HG03558 (cell line): ENCODE data around the gene HPD.
"Not testable (repeated sequence)": the region's sequence is repeated elsewhere in the genome, so short reads cannot be mapped to it uniquely, and the experiment has no call there.

Experiments used
- ATAC-seq: cut with Tn5 transposase; IDR thresholded peaks from one replicate; pipeline ENCODE4 v1.9.1; 2021; ENCODE audit warnings: moderate number of reproducible peaks; ENCODE audit not compliant: unreplicated experiment; ENCODE audit errors: extremely low read depth

The HPD gene

GRCh38 chr12:121800694-121801594, 57.7 kb downstream of the HPD start:
- no peak for ATAC-seq

DNA sequence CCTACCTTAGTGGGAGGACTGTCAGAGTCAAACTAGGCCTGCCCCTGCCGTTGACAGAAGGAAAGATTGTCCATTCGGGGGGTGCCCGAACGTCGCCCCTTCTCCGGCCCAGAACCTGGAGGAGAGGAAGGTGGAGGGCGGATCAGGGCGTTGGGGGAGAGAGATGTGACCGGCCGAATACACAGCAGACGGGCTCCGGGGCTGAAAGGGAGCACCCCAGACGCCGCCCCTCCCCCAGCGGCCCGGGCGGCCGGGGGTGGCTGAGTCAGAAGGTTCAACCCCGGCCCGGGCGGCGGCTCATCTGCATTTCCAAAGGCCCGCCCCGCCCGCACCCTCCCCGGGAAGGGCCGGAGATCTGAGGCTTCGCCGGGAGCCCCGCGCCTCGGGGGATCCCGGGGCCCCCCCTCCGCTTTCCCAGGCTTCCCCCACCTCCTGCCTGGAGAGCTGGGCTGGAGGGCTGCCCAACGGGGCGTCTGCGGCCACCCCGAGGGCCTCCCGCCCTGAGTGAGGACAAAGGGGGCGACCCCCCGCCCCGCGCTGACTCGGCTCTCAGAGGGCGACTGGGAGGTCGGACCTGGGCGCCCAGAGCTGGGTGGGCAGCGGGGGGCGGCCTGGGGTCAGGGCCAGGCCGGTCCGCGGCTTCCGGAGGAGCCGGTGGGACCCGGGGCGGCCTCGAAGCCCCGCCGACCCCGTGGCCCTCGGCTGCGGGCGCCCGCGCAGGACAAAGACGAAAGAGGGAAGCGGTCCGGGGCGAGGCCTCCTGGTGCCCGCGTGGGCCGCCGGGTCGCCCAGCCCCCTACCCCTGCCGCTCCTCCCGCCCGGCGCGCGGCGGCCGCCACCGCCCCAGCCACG, 58.6 kb downstream of the HPD start:
- no peak for ATAC-seq

DNA sequence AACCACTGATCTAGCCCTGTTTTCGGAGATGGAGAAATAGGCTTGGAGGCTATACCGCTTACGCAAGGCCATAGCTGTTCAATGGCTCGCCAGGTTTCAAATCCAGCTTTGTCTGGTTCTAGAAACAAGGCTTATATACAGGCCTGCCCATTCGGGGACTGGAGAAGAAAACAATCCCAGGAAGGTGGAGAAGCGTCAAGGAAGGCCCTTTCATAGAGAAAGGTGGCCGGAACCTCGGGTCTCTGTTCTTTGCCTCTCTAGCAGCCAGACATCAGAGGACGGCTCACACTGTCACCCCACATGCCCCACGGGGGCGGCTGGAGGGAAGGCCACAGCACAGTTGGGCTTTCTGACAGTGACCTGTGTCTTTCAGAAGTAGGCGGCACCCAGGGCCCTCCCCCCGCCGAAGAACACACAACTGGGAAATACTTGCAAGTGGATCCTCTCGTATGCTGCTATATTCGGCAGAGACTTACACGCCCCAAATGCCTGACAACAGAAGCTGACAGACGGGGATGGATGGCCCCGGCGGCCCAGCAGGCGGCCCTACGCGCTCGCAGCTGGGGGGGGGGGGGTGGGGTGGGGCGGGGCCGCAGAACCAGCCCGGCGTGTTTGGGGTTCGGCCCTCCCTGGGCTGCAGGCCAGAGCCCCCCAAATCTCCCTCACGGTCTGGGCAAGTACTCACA, 59.4 kb downstream of the HPD start:
- no peak for ATAC-seq

DNA sequence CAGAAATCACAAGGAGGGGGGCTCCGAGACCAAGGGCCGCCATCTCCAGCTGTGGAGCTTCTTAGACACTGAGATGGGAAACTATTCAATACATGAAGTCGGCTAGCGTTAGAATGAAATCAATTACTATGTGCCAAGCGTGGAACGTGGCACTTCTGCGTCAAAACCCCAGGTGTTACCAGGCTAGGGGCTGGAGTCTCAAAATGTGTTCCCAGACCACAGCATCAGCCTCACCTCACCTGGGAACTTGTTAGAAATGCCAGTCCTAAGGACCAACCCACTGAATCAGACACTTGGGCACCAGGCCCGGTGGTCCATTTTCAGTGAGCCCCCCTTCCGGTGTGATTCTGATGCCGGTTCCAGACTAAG, 59.9 kb downstream of the HPD start:
- no peak for ATAC-seq

DNA sequence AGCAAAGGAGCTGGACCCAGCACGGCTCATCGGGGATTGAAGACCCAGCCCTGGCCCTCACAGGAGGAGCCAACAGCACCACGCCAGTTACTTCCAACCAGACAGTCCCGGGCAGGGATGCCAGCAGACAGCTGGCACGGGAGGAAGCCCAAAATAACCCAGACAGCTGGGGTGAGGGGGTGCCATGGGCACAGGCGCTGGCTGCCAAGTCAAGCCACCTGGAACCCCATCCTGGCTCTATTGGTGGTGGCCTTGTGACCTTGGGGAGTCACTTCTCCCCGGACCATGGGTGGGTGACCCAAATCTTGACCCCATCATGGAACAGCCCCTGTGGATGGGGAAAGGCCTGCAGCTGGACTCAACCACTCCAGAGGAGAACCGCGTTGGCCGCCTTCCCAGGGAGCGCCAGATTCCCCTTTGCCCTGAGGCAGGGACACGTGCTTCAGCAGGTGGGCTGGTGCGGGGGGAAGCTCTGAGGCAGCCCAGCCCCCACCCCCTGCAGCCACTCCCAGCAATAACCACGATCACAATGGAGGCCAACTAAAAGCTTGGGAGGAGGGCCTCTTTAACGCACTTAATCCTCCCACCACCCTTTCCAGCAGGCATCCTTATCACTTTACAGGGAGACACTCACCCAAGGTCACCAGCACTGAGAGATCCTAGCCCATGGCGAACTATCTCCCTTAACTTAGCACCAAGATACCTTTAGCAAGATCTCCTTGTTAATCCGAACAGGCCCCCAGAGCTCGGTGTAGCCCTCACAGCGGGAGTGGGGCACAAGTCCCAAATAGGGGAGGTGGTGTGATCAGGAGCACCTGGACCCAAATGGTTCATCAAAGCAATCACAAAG, 60.5 kb downstream of the HPD start:
- no peak for ATAC-seq

DNA sequence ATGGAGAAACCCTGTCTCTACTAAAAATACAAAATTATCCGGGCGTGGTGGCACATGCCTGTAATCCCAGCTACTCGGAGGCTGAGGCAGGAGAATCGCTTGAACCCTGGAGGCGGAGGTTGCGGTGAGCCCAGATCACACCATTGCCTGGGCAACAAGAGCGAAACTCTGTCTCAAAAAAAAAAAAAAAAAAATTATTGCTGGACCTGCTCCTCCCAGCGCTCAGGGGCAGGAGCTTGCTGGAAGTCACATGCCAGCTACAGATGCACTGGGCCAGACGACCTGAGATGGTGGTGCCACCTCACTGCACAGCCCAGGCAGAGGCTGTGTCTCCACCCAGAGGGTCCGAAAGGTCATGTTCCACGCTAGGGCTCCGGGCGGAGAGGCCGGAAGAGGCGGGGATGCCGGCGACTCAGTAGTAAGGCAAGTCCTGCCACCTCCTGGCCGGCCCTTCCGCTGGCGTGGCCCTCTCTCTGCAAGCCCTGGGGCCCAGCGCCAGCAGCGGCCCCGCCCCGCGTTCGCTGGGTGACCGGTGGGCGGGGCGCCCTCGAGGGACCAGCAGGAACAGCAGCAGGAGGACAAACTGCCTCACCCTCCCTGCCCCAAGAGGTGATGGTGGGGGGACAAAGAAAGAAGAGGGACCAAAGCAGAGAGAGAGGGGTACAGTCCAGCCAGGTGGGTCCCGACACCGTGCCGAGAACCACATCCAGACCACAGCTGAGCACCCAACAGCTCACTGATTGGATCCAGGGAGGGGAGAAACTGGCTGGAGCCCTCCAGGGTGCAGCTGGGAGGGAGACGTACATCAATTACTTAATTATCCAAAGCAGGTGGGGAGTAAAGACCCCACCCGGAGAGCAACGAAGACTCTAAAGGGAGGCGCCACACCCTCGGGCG, 61.6 kb downstream of the HPD start:
- no peak for ATAC-seq

DNA sequence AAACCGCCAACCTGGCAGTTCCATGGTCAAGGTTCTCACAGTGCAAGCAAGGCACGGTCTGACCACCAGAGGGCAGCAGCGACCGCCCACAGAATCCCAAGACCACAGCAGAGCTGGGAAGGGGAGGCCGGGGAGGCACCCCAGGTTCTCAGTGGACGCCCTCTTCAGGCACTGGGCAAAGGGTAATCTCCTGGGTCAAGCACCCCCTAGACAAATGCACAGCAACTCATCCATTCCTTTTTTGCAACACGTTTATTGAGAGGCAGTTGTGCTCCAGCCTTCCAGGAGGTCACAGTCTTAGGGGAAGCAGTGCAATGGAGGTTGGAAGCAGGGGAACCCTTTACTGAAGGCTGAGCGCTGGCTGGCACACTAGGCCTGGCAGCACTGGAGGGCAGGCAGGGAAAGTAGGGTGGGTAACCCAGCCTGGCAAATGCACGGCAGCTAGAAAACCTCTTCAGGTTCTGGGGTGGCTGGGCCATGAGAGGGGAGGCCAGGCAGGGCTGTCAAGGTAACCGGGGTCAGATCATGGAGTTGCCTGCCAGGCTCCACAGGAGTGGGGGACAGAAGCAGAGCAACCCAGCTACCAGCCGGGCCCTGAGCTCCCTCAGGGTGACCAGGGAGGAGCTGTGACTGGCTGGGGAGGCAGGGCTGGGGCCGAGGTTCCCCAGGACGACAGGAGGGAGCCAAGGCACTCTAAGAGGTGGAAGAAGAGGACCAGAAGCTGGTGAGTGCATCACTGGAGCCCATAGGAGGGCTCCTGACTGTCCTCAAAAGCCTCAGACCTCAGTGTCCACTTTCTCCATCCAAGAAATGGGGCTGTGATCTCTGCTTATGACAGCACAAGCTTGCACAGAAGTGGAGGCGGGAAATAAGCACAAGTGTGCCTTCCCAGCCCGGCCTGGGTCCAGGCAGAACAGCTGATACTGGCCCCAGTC, 63.4 kb downstream of the HPD start:
- ATAC-seq: no peak

DNA sequence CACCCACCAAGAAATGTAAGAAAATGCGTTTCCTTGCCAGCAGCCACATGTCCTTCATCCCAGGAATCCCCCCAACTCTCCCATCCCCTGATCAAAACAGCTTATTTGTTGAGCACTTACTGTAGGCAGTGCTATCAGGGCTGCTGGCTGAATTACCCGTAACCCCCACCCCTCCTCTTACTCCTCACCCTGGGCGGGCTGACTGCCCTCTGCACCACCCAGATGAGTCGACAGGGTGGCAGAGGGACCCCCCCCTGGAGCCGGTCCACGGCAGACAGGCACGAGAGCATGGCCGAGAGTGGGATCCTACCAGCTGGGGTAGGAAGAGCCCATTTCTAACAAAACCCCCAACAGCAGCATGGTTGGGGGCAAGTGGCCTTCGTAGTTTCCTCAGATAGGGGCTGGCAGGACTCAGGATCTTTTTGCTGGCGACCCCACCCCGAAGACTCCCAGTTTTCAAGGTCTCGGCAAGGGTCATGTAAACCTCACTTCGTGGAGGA, 64.1 kb downstream of the HPD start:
- ATAC-seq: no peak

- no peak for ATAC-seq
Measured at GRCh38 chr12:121793838-121794533, 64.7 kb downstream of the HPD start.

GRCh38 chr12:121793440-121793837, 65.2 kb downstream of the HPD start, which contains the start of gene RHOF:
Gene RHOF (minus strand): TSS chr12:121793688. CDS start chr12:121793633, 55 bp downstream.
- no peak for ATAC-seq

- no peak for ATAC-seq
Measured at GRCh38 chr12:121792607-121793439, 65.8 kb downstream of the HPD start.

DNA sequence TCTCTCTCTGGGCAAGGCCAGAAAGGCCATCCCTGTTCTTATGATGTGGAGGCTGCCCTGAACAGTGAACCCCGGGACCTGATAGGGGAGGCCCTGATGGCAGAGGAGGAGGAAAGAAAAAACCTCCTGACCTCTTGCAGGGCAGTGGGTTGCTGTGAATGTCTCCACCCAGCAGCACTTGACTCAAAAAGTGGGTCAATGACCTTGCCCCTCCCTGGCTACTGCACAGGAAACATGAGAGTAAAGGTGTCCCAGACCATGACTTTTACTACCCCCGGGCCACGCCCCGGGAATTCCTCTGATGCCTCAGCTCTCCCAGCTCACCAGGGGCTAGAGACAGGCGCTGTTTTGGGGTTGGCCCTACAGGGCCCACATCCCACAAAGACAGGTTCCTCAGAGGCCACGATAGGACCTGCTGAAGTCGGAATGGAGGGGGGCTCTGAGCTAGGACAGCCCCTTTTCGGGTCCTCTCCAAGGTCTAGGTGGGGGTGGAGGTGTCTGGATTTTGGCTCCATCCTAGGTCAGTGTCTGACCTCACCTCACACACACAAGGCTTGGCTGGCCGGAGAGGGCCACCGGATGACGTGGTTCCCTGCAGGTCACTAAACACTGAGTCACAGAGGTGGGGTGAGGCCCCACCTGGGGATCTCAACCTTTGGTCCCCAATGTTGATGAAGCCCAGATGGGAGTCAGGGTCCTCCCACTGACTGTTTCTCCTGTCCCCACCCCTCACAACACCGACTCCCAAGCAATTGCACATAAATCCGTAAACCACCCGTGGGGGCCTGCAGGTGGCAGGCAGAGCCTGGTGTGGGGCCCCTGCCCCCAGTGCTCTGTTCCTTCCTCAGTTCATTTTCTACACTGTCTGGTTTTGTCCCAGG, 66.7 kb downstream of the HPD start:
- ATAC-seq: no peak

GRCh38 chr12:121790785-121791184, 67.9 kb downstream of the HPD start:
- ATAC-seq: not testable (repeated sequence)

DNA sequence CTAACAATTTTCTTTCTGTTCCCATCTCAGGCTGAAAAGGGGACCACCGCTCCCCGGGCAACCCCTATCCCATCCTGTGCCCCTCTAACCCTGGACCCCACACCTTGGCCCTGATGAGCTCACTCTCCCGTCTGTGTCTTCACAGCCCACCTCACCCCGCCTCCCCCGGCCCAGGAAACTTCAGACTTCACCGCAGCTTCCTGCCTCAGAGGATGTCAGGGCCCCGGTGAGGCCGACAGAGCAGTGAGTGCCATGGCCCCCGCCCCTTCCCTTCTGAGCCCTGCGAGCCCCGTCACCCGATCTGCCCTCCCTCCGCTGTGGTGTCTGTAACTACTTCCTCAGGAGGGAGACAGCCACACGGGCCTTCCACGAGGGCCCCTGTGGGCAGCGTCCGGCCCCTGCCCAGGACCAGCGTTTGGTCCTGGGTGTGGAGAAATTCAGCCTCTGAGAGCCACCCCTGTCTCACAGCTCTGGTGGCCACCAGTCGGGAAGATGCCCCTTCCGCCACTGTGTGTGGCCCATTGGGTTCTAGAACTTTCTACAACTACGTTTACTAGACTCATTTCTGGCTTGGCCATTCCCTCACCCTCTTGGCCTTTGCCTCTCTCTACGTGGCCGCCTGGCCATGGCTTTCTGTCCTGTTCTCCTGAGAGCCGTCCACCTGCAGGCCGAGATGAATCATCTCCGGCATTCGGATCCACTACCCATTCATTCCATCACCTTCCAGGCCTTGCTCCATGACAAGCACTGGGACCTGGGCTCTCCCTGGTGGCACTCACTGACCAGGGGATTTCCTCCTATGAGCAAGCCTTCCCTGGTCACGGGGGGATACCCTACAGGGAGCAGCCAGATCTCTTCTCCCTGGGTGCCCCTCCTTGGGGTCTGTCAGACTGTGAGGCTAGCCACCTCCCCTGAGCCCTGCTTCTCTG, 68.6 kb downstream of the HPD start:
- ATAC-seq: no peak
